Epithelial cell of esophagus (primary cell): ENCODE results near the gene ATP5MC2.
"Not testable (repeated sequence)": the region's sequence is repeated elsewhere in the genome, so short reads cannot be mapped to it uniquely, and the experiment has no call there.

ENCODE experiments used
- DNase-seq: peaks from one replicate; pipeline ENCODE4 v3.0.0; 2010; ENCODE audit warnings: low read depth
- H3K4me3 ChIP-seq: 2 replicates; pipeline ENCODE4 v1.5.1; 2011; ENCODE audit warnings: mild to moderate bottlenecking, low read length, control low read depth
- CTCF ChIP-seq: IDR thresholded peaks from 2 replicates; pipeline ENCODE4 v1.5.1; 2011; ENCODE audit warnings: low read depth, mild to moderate bottlenecking, low read length, control low read depth, inconsistent platforms; ENCODE audit not compliant: insufficient read depth; ENCODE audit errors: missing control alignments

Gene ATP5MC2

GRCh38 chr12:53653595-53653994 lies 22.3 kb downstream of the ATP5MC2 start:
- no peak for TF ChIP-seq CTCF
- H3K4me3 ChIP-seq = no peak overlapping the region
- DNase-seq = no peak

GRCh38 chr12:53652366-53652765 lies 23.5 kb downstream of the ATP5MC2 start:
- H3K4me3 ChIP-seq = no peak overlapping the region
- no peak for DNase-seq
- no peak for TF ChIP-seq CTCF

GRCh38 chr12:53651737-53652136 lies 24.1 kb downstream of the ATP5MC2 start:
- no peak for DNase-seq
- no peak for TF ChIP-seq CTCF
- H3K4me3 ChIP-seq = no peak overlapping the region

GRCh38 chr12:53646300-53646699 lies 29.6 kb downstream of the ATP5MC2 start:
- not testable (repeated sequence) for DNase-seq, H3K4me3 ChIP-seq

- no peak for DNase-seq
- TF ChIP-seq CTCF = no peak
- no peak overlapping the region for H3K4me3 ChIP-seq
Observed at GRCh38 chr12:53645165-53645564, 30.7 kb downstream of the ATP5MC2 start.

- TF ChIP-seq CTCF = no peak
- DNase-seq = peak; percentile 66
Observed at GRCh38 chr12:53644133-53644532, 31.8 kb downstream of the ATP5MC2 start.

GRCh38 chr12:53643232-53643979 lies 32.5 kb downstream of the ATP5MC2 start:
- DNase-seq = no peak
- H3K4me3 ChIP-seq = no peak overlapping the region
- no peak for TF ChIP-seq CTCF

More at GRCh38 chr12:53644133-53644532, 31.8 kb downstream of the ATP5MC2 start:
- H3K4me3 ChIP-seq = no peak overlapping the region
